NCI-H748 treated with DMSO at 0.1 percent for 48 hours (cell line): ENCODE data around the gene DNPH1.

ENCODE experiments used
- DNase-seq: peaks from one replicate; lab custom pipeline; 2025; lab: John Stamatoyannopoulos, UW

DNPH1 gene

DNA sequence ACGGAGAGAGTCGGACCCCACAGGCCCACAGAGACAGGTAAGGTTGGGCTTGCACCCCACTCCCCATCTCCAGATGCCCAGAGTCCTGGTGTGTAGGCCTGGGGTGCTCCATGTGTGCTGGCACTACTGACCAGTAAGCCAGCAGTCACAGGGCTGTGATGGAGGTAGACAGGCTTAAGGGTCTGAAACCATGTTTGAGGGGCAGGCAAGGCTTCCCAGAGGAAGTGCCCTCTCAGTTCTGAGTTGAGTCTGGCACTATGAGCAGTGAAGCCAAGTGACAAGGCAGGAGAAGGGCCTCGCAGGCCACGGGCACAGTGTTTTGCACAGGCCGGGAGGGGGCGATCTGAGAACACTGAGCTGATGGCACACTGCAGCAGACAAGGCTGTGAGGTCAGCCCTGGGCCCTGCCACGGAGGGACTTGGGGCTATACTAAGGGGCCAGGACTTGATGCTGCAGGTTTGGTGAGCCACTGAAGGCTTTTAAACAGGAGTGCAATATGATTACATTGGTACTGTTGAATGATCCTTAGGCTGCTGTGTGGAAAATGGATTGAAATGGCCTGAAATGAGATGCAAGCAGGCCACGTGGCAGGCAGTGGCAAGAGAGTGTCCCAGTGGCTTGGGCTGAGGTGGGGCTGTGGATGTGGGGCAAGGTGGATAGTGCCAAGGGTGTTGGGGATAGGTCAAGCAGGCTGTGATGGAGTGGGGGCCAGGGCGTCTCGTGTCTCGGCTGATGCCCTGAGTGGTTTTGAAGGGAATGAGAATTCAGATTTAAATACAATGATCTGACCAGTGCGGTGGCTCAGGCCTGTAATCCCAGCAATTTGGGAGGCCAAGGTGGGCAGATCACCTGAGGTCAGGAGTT lies 34.3 kb upstream of the DNPH1 start:
- no peak for DNase-seq

DNA sequence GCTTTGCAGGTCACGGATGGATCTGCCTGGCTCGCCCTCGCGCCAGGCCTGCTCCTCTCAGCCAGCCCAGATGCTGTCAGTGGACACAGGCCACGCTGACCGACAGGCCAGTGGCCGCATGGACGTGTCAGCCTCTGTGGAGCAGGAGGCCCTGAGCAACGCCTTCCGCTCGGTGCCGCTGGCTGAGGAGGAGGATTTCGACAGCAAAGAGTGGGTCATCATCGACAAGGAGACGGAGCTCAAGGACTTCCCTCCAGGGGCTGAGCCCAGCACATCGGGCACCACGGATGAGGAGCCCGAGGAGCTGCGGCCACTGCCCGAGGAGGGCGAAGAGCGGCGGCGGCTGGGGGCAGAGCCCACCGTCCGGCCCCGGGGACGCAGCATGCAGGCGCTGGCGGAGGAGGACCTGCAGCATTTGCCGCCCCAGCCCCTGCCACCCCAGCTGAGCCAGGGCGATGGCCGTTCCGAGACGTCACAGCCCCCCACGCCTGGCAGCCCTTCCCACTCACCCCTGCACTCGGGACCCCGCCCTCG lies 33.6 kb upstream of the DNPH1 start:
- no peak for DNase-seq

DNA sequence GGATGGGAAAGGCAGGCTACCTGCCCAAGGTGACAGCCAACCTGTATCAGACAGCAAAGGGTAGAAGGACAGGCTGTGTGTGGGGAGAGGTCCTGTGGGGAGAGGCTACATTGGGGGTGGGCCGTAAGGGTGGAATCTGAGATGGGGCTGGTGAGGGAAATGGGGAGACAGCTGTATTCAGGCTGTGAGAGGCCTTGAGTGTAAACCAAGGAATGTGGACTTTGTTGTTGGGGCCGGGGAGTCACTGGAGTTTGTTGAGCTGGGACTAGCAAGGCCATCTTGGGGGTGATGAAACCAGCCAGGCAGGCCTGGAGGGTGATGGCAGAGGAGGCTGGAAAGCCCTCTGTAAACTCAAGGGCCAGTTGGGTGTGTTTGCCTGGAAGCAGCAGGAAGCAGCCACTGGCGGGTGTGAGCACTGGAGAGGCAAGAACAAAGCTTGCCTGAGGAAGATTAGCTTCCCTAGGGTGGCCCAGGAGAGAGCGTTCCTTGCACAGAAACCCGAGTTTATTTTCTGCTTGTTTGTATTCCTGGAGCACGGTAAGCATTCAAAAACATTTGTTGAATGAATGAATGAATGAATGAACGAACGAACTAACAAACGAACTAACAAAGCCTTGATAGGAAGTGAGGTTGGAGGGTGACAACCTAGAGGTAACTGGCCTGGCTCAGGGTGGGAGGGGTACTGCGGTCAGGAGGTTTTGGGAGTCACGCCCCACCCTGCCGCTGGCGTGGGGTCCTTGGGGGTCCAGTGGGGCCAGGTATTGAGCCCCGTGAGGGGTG lies 32.9 kb upstream of the DNPH1 start:
- DNase-seq, result no peak

DNA sequence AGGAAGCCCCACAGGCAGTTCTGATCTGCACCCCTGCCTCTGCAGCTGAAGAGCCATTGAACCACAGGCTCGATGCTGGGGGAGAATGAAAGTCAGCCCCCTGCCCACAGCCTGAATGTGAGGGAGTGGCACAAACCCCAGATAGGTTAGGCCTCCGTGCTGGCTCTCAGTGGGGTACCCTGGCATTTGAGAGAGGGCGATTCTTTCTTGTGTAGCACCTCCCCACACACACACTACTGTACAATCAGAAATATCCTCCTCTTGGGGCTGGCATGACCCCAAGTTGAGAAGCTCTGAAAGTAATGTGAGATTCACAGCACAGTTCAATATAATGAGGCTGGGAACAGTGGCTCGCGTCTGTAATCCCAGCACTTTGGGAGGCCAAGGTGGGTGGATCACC lies 31.9 kb upstream of the DNPH1 start:
- no peak for DNase-seq

DNA sequence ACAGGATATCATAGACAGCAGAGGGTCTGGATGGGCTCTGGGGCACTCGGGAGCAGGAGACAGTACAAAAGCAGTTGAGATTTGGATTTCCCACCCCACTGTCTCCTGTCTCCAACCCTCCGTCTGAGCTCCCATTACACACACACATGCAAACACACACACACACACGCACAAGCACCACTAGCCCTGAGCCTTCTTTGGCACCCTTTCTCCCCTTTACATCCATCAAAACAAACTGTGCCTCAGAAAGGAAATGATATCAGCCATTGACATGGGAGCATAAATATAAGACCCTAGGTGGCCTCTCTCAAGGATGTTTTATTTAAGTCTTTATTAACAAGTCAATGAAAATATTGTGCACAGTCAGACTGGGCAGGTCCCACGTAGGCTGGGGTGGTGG lies 31.5 kb upstream of the DNPH1 start:
- no peak for DNase-seq

DNA sequence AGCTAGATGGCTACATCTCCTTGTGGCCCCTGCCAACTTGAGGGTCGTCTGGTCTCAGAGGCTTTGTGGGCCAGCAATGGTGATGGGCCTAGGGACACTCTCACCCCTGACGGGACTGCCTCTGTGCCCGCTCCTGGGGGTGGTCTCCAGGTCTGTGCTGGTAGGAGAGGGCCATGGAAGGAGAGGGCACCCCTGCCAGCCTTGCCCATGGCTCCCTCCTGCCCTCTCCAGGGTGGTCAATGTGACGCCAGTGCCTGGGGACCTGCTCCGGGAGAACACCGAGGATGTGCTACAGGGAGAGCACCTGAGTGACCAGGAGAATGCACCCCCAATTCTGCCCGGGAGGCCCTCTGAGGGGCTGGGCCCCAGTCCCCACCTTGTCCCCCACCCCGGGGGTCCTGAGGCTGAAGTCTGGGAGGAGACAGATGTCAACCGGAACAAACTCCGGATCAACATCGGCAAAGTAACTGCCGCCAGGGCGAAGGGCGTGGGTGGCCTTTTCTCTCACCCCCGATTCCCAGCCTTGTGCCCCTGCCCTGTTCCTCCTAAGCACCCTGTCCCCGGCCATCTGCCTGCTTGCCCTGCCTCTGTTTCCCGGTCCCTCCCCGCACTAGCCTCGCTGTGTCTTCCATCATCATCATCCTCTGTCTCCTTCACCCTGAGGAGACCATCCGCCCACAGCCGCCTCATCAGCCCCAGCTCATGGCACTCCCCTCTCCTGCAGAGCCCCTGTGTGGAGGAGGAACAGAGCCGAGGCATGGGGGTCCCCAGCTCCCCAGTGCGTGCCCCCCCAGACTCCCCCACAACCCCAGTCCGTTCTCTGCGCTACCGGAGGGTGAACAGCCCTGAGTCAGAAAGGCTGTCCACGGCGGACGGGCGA lies 29.8 kb upstream of the DNPH1 start:
- no peak for DNase-seq

DNA sequence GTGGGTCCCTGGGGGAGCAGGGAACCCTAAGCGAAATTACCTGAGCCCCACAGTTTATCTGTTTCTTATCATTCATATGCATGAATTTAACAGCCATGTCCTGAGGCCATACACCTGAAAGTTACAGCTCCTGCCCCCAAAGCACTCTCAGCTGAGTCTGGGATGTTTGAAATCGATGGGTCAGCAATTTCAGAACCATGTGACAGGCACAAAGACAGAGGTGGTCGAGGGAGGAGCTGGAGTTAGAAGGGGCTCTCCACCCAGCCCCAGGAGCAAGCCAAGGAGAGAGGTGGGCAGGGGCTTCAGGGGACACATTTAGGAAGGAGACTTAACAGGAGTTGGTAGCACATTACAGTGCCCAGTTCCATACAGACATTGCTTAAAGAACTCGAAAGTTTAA lies 28.9 kb upstream of the DNPH1 start:
- no peak for DNase-seq

DNA sequence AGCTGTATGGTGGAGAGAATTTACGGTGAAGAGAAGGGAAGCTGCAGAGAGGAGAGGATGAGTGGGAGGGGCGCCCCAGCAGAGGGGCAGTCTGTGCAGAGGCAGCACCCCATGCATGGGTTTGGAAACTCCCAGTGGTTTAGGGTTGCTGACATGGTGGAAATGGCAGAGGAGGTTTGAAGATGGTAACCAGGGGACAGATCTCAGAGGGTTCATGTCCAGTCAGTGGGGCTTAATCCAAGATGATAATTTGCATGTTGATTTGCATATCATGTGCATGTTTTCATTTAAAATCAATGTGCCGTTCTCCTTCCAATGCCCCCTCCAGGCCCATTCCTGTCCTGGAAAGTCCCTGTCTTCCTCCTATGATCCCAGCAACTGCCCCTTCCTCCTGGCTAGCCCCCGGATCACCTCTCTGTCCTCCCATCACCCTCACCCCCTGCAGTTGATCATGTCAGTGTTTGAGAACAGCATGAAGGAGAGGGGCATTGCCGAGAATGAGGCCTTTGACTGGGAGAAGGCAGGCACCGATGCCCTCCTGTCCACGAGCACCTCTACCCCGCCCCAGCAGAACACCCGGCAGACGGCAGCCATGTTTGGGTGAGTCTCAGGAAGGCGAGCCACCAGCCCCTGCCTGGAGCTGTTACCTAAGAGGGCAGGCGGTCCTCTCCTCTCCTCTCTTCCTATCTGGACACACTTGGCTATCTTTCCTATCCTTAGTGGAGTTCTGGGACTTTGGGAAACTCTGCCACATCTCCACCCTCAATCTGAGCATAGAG lies 28.3 kb upstream of the DNPH1 start:
- DNase-seq, result no peak

DNA sequence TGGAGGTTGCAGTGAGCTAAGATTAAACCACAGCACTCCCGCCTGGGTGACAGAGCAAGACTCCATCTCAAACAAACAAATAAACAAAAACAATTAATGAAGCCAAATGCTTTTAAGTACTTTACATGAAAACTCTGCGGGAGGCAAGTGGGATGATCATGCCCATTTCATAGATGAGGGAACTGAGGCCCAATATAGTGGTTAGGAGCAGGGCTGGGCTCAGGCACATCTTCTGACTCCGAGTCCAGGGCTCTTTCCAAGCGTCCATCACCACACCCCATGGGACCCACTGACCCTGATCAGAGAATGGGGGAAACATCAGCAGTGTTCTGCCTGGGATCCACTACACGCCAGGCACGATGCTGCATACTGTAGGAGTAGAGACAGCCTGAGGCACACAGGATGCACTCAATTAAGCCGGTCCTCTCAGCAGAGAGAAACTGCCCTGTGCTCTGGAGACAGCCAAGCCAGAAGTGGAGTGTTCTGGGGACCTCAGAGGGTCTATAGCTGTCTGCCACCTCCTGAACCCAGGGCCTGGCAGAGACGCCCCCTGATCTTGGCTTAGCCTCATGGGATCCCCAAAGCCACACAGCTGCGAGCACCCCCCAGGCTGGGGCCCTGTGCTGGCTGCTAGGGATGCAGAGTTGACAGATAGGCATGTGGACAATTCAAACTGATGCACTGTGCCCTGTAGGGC lies 27.5 kb upstream of the DNPH1 start:
- DNase-seq, result no peak

DNA sequence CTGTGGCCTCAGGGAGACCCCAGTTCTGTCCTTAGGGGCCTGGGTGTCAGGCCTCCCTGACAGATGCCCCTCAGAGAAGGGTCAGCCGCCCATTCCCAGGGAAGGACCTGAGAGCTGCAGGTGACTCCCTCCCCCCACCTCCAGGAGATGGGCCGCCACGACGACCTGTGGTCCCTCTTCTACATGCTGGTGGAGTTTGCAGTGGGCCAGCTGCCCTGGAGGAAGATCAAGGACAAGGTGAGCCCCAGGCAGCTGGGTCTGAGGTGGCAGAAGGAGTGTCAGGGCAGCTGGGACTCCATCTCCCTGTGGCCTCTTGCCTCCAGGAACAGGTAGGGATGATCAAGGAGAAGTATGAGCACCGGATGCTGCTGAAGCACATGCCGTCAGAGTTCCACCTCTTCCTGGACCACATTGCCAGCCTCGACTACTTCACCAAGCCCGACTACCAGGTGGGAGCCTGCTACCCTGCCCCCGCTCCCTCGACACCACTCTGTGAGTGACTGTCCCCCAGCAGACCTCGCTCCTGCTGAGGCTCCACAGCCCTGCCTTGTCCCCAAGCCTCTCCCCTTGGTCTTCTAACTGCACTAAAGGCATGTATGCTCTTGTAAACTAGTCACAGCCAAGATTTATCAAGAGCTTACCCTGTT lies 26.2 kb upstream of the DNPH1 start:
- DNase-seq, result no peak

DNA sequence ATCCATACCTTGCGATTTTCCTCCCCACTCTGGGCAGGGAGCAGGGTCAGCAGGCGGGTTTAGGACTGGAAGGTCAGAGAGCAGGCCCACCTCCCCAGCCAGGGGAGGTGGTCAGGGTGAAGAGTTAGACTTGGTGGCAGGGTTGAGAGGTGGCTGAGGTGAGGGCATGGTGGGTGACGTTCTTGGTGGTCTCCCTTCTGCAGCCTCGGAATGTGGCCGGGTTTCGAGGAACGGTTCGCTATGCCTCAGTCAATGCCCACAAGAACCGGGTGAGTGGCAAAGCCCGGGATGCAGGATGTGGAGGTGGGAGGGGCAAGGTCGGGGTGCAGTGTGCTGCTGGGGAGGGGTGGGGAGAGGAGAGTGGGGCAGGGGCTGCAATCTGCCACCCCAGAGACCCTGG lies 25.6 kb upstream of the DNPH1 start:
- no peak for DNase-seq

DNA sequence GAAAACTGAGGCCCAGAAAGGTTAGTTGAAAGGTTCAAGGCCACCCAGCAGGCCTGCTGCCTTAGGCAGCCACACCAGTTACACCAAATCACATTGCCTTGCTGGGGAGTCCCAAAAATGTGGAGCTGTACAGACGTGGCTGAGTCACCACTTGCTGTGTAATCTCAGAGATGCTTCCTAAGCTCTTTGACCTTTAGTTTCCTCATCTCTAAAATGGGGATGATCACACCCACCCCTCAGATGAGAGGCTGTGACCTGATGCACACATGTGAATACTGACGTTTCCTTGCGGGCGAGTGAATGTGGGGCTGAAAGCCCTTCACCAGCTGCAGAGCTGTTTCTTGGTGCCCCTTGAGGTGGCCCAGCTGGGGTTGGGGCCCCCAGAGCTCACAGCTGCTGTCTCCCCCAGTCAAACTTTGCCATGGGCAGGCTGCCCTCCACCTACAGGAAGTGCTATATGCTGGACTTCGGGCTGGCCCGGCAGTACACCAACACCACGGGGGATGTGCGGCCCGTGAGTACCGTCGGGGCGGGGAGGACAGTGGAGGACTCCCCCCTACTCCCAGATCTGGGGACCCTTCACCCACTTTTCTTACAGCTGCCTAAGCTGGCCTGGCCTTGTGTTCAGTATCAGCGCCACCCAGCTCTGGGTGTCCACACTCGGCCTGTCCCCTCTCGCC lies 25.0 kb upstream of the DNPH1 start:
- DNase-seq, result no peak

DNA sequence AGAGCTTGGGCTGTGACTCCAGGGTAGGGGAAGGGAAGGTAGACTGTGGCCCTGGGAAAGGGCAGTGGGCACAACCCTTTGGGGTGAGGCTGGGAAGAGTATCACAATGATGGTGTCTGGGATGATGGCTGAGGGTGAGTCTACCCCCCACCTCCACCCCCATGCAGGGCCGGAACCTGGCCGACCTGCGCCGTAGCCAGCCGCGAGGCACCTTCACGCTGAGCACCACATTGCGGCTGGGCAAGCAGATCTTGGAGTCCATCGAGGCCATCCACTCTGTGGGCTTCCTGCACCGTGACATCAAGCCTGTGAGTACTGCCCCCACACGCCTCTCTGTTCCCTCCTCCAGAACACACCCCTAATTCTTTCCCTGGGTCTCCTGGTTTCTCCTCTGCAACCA lies 24.1 kb upstream of the DNPH1 start:
- no peak for DNase-seq

DNA sequence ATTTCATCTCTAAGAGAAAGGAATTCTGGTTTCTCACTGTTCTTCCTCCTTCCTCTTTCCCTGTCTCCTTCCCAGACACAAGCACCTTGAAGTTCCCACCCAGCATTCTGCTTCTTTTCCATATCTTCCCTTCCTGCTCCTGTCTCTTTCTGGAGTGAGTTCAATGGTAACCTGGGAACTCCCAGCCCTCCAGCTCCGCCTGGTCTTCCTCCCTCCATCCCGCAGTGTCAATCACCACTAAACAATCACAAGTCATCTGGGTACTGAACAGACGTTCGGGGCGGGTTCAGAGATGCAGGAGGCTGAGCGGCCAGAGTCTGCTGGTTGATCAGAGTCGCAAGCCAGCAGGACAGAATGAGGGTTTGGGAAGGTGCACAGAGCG lies 21.7 kb upstream of the DNPH1 start:
- DNase-seq, result no peak

DNA sequence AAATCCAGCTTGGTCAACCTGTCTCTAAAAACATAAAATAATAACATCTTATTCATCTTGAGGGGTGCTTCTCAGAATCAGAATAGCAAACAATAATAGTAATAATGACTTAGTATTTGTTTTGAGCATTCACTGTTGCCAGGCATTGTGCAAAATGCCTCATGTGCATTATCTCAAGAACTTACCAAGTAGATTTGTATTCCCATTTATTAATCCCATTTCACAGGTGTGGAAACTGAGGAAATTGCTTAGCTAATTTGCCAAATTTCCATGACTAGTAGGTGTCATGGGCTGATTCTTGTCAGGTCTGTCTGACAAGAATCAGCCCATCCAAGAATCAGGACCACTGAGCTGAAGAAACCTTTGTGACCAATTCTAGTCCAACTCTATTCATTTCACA lies 19.5 kb upstream of the DNPH1 start:
- DNase-seq, result no peak

DNA sequence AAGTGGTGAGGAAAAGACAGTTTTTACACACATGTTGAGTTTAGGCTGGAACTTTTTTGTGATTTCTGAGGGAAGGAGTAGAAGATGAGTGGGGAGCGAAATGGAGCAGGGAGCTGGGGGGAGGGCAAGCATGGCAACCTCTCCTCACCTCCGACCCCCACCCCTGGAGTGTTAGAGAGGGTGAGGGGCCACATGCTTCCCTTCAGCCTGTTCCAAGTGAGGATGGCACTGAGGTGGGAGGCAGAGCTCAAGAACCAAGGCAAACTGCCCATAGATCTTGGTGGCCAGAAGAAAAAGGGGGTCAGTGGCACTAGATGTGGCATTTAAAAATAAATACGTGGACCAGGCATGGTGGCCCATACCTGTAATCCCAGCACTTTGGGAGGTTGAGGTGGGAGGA lies 18.8 kb upstream of the DNPH1 start:
- no peak for DNase-seq

DNA sequence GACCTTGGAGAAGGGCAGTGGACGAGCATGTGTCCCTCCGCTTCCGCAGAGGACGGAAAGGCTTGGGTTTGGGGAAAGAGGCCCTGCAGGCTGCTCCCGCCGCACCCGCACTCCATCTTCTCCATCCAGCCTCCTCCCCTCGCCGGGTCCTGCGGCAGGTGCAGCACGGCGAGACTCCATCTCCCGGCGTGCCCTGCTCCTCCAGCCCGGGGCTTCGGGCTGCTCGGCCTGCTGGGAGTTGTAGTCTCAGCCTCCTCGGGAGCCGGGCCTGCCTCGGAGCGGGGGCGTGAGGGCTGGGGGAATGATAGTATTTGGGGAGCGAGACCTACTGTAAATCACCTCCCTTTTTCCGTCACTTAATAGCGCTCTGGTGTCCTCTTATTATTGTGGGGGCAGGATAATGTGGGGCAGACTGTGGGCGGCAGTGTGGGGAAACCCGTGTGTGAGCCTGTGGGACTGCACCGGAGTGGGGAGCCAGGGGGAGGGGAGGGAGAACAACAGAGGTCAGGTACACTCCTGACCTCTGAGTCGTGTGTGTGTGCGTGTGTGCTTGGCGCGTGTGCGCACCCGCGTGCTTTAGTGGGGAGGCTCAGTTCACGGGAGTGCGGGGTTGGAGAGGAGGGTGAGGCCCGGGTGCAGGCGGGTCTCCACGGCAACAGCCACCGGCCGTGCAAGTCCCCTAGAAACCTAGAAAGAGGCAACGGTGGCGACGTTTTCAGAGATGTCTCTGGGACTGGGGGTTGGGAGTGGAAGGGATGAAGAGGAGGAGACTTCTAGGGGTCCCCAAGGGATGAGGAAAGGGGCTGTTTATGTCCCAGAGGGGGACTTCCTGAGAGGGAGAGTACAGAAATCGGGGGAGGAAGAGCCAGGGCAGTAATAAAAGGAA lies 18.1 kb upstream of the DNPH1 start:
- peak; percentile 73 for DNase-seq

DNA sequence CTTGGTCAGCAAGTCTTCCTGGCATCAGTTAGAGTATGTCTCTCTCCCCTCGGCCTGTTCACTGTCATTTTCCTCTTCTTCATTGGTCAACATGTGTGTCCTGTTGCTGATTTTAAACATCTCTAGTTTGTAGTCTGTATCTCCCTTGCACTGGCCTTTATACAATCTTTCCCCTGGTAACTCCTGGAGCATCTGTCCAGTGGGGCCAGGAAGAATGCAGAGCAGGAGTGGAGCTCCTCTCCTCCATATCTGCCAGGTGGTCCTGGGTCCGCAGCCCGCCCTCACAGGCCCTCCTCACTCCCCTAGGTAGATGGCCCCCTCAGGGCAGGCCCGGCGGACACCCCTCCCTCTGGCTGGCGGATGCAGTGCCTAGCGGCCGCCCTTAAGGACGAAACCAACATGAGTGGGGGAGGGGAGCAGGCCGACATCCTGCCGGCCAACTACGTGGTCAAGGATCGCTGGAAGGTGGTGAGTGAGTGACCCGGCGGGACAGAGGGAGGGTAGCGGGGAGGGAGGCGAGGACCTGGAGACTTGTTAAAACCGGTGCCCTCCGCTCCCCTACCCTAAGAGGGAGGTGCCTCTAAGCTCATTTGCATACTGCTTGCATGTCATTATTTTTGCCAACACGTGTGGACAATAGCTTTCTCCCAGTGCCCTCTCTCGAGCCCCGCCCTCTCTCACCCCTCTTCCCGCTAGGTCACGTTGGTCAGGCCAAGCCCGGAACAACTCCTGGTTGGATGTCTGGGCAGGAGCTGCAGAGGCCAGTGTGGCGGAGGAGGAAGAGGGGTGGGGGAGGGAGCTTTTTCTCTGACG lies 17.2 kb upstream of the DNPH1 start:
- DNase-seq, result peak; percentile 56
